ENCODE data around the gene VTCN1. TPM values are rescaled to one million over a fixed set of nuclear protein-coding genes. Genes with fewer than 3 reads are reported as not detected.

The VTCN1 gene
- total RNA-seq, 3 donors from 2014 or later, result 0.16 to 97.0 (median 52.1) TPM

GRCh38 chr1:117183112-117183511 is 27.6 kb downstream of the VTCN1 start:
- Histone ChIP-seq H3K9me3 (no peaks in the 10 kb centered on the region), H3K4me3 (no peak overlapping the region), H3K36me3 (no peaks in the 10 kb centered on the region), H3K27ac (no peak overlapping the region), H3K27me3 (no peaks in the 10 kb centered on the region), H3K4me1 (peaks cover 0 to 6% of the 10 kb centered on the region in 2 donors)
- DNase-seq (ENCODE audit: low spot score in 2 of 2), result no peak
- TF ChIP-seq POLR2A (IDR thresholded peaks at IDR 0.05), result no peak
- TF ChIP-seq POLR2AphosphoS5 (IDR thresholded peaks at IDR 0.05), result no peak
- intact Hi-C loops (cut with DNase I; ENCODE audit: low total_unique reads), result no loop called here

GRCh38 chr1:117182319-117182718 is 28.4 kb downstream of the VTCN1 start:
- Histone ChIP-seq H3K4me1 (peaks cover 0 to 6% of the 10 kb centered on the region in 2 donors), H3K9me3 (no peaks in the 10 kb centered on the region), H3K4me3 (no peak overlapping the region), H3K27me3 (no peaks in the 10 kb centered on the region), H3K27ac (peak overlapping the region; percentile 73 to 81), H3K36me3 (no peaks in the 10 kb centered on the region)
- DNase-seq (ENCODE audit: low spot score in 2 of 2), result no peak
- no peak for TF ChIP-seq POLR2A (IDR thresholded peaks at IDR 0.05)
- no peak for TF ChIP-seq CTCF (IDR thresholded peaks at IDR 0.05)
- TF ChIP-seq POLR2AphosphoS5 (IDR thresholded peaks at IDR 0.05), result no peak
- intact Hi-C loops (cut with DNase I; ENCODE audit: low total_unique reads), result no loop called here

- Histone ChIP-seq H3K27ac (peak overlapping the region; percentile 73 to 81), H3K27me3 (no peaks in the 10 kb centered on the region), H3K4me1 (peaks cover 0 to 6% of the 10 kb centered on the region in 2 donors), H3K9me3 (no peaks in the 10 kb centered on the region), H3K36me3 (no peaks in the 10 kb centered on the region), H3K4me3 (no peak overlapping the region)
- intact Hi-C loops (cut with DNase I; ENCODE audit: low total_unique reads), result no loop called here
- no peak for DNase-seq (ENCODE audit: low spot score in 2 of 2)
- TF ChIP-seq POLR2A (IDR thresholded peaks at IDR 0.05), result no peak
- no peak for TF ChIP-seq CTCF (IDR thresholded peaks at IDR 0.05)
- no peak for TF ChIP-seq POLR2AphosphoS5 (IDR thresholded peaks at IDR 0.05)
Measured at GRCh38 chr1:117181630-117182041, 29.1 kb downstream of the VTCN1 start.

GRCh38 chr1:117180147-117180967 is 30.4 kb downstream of the VTCN1 start:
- no peak for TF ChIP-seq POLR2A (IDR thresholded peaks at IDR 0.05)
- no peak for TF ChIP-seq CTCF (IDR thresholded peaks at IDR 0.05)
- TF ChIP-seq POLR2AphosphoS5 (IDR thresholded peaks at IDR 0.05), result no peak
- Histone ChIP-seq H3K4me1 (peaks cover 0 to 6% of the 10 kb centered on the region in 2 donors), H3K9me3 (no peaks in the 10 kb centered on the region), H3K27me3 (no peaks in the 10 kb centered on the region), H3K36me3 (no peaks in the 10 kb centered on the region), H3K4me3 (no peak overlapping the region), H3K27ac (peak overlapping the region; percentile 64 to 81)
- intact Hi-C loops (cut with DNase I; ENCODE audit: low total_unique reads), result no loop called here
- no peak for DNase-seq (ENCODE audit: low spot score in 2 of 2)

GRCh38 chr1:117179471-117179870 is 31.3 kb downstream of the VTCN1 start:
- intact Hi-C loops (cut with DNase I; ENCODE audit: low total_unique reads), result no loop called here
- TF ChIP-seq POLR2AphosphoS5 (IDR thresholded peaks at IDR 0.05), result no peak
- TF ChIP-seq CTCF (IDR thresholded peaks at IDR 0.05), result no peak
- no peak for TF ChIP-seq POLR2A (IDR thresholded peaks at IDR 0.05)
- Histone ChIP-seq H3K4me3 (no peak overlapping the region), H3K9me3 (no peaks in the 10 kb centered on the region), H3K36me3 (no peaks in the 10 kb centered on the region), H3K4me1 (peaks cover 0 to 6% of the 10 kb centered on the region in 2 donors), H3K27me3 (no peaks in the 10 kb centered on the region), H3K27ac (peak overlapping the region; percentile 64 to 81)
- DNase-seq (ENCODE audit: low spot score in 2 of 2), result no peak
